Erythroblast (primary cell): ENCODE results near the gene IL11.

Source experiments
- GATA1 ChIP-seq: IDR thresholded peaks from 2 replicates; pipeline ENCODE4 v1.6.1; 2011; ENCODE audit warnings: low read depth, mild to moderate bottlenecking, control low read depth, low read length, moderate library complexity
- POLR2A ChIP-seq: IDR thresholded peaks from 2 replicates; pipeline ENCODE4 v1.6.1; 2011; ENCODE audit warnings: mild to moderate bottlenecking, low read length

DNA sequence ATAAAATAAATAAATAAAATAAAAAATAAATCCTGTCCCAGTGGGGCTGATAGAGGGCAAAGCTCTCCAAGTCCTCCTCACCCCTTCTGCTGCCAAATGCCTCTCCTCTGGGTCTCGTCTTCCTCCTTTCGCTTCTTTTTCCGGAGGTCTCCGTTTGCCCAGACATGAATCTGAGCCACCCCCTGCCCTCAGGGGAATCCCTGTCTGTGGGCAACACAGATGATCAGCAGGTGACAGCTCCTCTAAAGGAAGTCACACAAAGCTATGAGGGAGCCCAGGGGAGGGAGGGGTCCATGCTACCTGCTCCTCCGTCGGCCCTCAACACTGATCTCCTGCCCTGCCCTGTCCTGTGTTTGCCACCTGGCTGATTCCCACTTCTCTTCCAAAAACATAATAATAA lies 45.6 kb downstream of the IL11 start:
- TF ChIP-seq POLR2A (no peak), GATA1 (no peak)
